GM12878 (cell line): ENCODE results near the gene WDR72. TPM values are rescaled to one million over a fixed set of nuclear protein-coding genes. Genes with fewer than 3 reads are reported as not detected.

Experiments
- ATAC-seq: fragments of 200-7000 bp; cut with Tn5 transposase; 3 replicates; pipeline ENCODE4 v1.9.1; 2020; ENCODE audit warnings: mild to moderate bottlenecking, moderate library complexity
- BruUV-seq: library from RNA; stranded (reverse); fragments of 400-500 nt; replicated peaks from 2 replicates; lab custom pipeline; 2021; lab: Mats Ljungman, UMichigan
- CTCF ChIA-PET: fragments of 300-600 bp; sonication (Branson Sonifier 250); formaldehyde crosslinking; extraction: SDS; loops from one replicate; lab custom pipeline; 2021; ENCODE audit warnings: inconsistent platforms; lab: Yijun Ruan, JAX
- POLR2A ChIA-PET: fragments of 350-600 bp; formaldehyde crosslinking; extraction: SDS; loops from one replicate; lab custom pipeline; 2021; ENCODE audit warnings: inconsistent platforms; lab: Charles Lee
- RAD21 ChIA-PET: fragments of 300-600 bp; sonication (Branson Sonifier 250); formaldehyde crosslinking; loops from one replicate; lab custom pipeline; 2023; ENCODE audit warnings: antibody characterized with exemption; ENCODE audit not compliant: unreplicated experiment; lab: Charles Lee
- SMC1A ChIA-PET: fragments of 300-600 bp; sonication (Branson Sonifier 250); formaldehyde crosslinking; loops from one replicate; lab custom pipeline; 2023; ENCODE audit not compliant: unreplicated experiment, uncharacterized antibody; lab: Charles Lee
- DNase-seq: peaks from one replicate; pipeline ENCODE4 v3.0.0-alpha.2; 2011; ENCODE audit warnings: low read depth, low spot score
- FAIRE-seq: peaks from 3 replicates; lab custom pipeline; 2011; peaks lifted over from hg19 to GRCh38; lab: Jason Lieb, UNC
- H2AFZ ChIP-seq: 2 replicates; pipeline ENCODE4 v1.6.0; 2011; ENCODE audit warnings: low read depth, low read length, control low read depth; ENCODE audit not compliant: control insufficient read depth
- H3K27ac ChIP-seq: 2 replicates; pipeline ENCODE4 v1.5.1; 2011; ENCODE audit warnings: control low read depth; ENCODE audit not compliant: control insufficient read depth, insufficient read depth
- H3K27me3 ChIP-seq, 2 experiments: replicated peaks in 1 of 2; 2 replicates each; pipeline versions ENCODE4 v1.6.0 to v1.6.1; 2011; ENCODE audit warnings: low read length in 1 of 2; ENCODE audit not compliant: control insufficient read depth in 2 of 2, insufficient read depth in 2 of 2
- H3K36me3 ChIP-seq, 2 experiments: 2 replicates each; pipeline ENCODE4 v1.5.1; 2011; ENCODE audit warnings: low read length in 1 of 2; ENCODE audit not compliant: control insufficient read depth in 2 of 2, insufficient read depth in 2 of 2
- H3K4me1 ChIP-seq: 2 replicates; pipeline ENCODE4 v1.6.1; 2011; ENCODE audit warnings: mild to moderate bottlenecking, low read length, moderate library complexity, mixed read lengths; ENCODE audit not compliant: control insufficient read depth, insufficient read depth
- H3K4me2 ChIP-seq: 2 replicates; pipeline ENCODE4 v1.6.0; 2011; ENCODE audit warnings: control low read depth; ENCODE audit not compliant: control insufficient read depth, insufficient read depth
- H3K4me3 ChIP-seq: fragments of 200-600 bp; sonication (generic); 2 replicates; pipeline ENCODE4 v1.5.1; 2016
- H3K79me2 ChIP-seq: 2 replicates; pipeline ENCODE4 v1.6.0; 2011; ENCODE audit warnings: low read length; ENCODE audit not compliant: control insufficient read depth, insufficient read depth
- H3K9ac ChIP-seq: 2 replicates; pipeline ENCODE4 v1.8.0; 2011; ENCODE audit warnings: low read length, control low read depth, mixed read lengths; ENCODE audit not compliant: control insufficient read depth, insufficient read depth
- H3K9me3 ChIP-seq: replicated peaks from 3 replicates; pipeline ENCODE4 v1.5.1; 2011; ENCODE audit warnings: mild to moderate bottlenecking, low read length; ENCODE audit not compliant: control insufficient read depth, insufficient read depth
- H4K20me1 ChIP-seq: 2 replicates; pipeline ENCODE4 v1.6.0; 2011; ENCODE audit not compliant: control insufficient read depth, insufficient read depth
- CHD2 ChIP-seq: IDR thresholded peaks from 2 replicates; pipeline ENCODE4 v1.6.1; 2011; ENCODE audit warnings: low read depth, low read length, improper control_type of control experiment, borderline replicate concordance
- FOXM1 ChIP-seq: IDR thresholded peaks from 2 replicates; pipeline ENCODE4 v1.6.1; 2012; ENCODE audit warnings: low read depth, mild to moderate bottlenecking, inconsistent platforms, low read length, moderate library complexity
- NKRF ChIP-seq: fragments of 450-650 bp; conservative IDR thresholded peaks from 2 replicates; pipeline ENCODE4 v1.6.1; 2017; ENCODE audit warnings: mild to moderate bottlenecking, moderate library complexity
- SP1 ChIP-seq: IDR thresholded peaks from one replicate; pipeline ENCODE4 v1.6.1; 2011; ENCODE audit warnings: low read depth, low read length
- SREBF1 ChIP-seq: IDR thresholded peaks from 2 replicates; pipeline ENCODE4 v1.6.1; 2012; ENCODE audit warnings: mild to moderate bottlenecking, low read length
- TCF3 ChIP-seq: IDR thresholded peaks from 2 replicates; pipeline ENCODE4 v1.6.1; 2012; ENCODE audit warnings: low read depth, mild to moderate bottlenecking, low read length, borderline replicate concordance; ENCODE audit not compliant: insufficient read depth
- WGBS: methylation state at CpG from one replicate; pipeline ENCODE4 v1.1.6; 2016; ENCODE audit warnings: low lambda C conversion rate; ENCODE audit not compliant: insufficient replicate concordance, insufficient coverage; ENCODE audit errors: missing lambda C conversion rate; 5-methylcytosine and 5-hydroxymethylcytosine counted together
- in situ Hi-C: fragments of 300-500 bp; cut with MboI; formaldehyde crosslinking; loops from 9 replicates; pipeline ENCODE4 v1.14.3; 2018; ENCODE audit warnings: mixed read lengths
- intact Hi-C: fragments of 100-400 bp; cut with micrococcal nuclease; formaldehyde crosslinking; loops from one replicate; pipeline ENCODE4 v1.14.2; 2022; ENCODE audit not compliant: unreplicated experiment
- polyA plus RNA-seq, 11 experiments: library from polyadenylated mRNA; depleted of rRNA in 4 of 11; unstranded in 6 of 11; stranded (reverse) in 5 of 11; fragments of >200 nt; fragmentation: Nextera tagmentation in 4 of 11; fragmentation: Illumina TruSeq in 1 of 11; extraction: Ambion mirVana in 4 of 11; extraction: Trizol in 1 of 11; gene quantifications; 1 replicate in 1 of 11; 2 replicates in 10 of 11; pipeline versions ENCODE4 v1.2.1 to v1.2.3, GENCODE V29; 2011 to 2016; ENCODE audit warnings: inconsistent platforms in 2 of 11, missing spikeins in 2 of 11, low read depth in 1 of 11
- total RNA-seq, 4 experiments: library from RNA; depleted of rRNA in 3 of 4; stranded (reverse); fragments of >200 nt in 3 of 4; fragmentation: Illumina TruSeq in 1 of 4; extraction: Trizol in 1 of 4; gene quantifications; 2 replicates each; pipeline versions ENCODE4 v1.2.1 to v1.2.3, GENCODE V29; 2013 to 2021

WDR72 gene
- total and polyA plus RNA-seq, 10 of the 15 experiments (the other 5 are each of a cell fraction or from before 2014, with no cell fraction given) = 0.03 TPM; not detected in 9

GRCh38 chr15:53611145-53611920 is 148.1 kb downstream of the WDR72 start (continued):
- TF ChIP-seq NKRF = no peak

- no peaks in the 10 kb centered on the region for H3K27me3 ChIP-seq
- DNase-seq (no peak), ATAC-seq (no peak), FAIRE-seq (no peak)
- in situ Hi-C loops = no loop called here
- H3K4me3 ChIP-seq = no peak overlapping the region
- no peak for TF ChIP-seq SP1
- TF ChIP-seq SREBF1 = no peak
- TF ChIP-seq CHD2 = no peak
- TF ChIP-seq TCF3 = no peak
- TF ChIP-seq FOXM1 = no peak
- ChIA-PET RAD21 (no interaction called here), CTCF (interaction anchor here (1.1 kb wide), 1 partner anchor 10 kb away, joined by 7 read pairs; no protein-coding TSS in a partner anchor), POLR2A (no interaction called here), SMC1A (no interaction called here)
- WGBS = 0% methylated on average over 2 of the region's 2 CpGs
- no peaks in the 10 kb centered on the region for H3K36me3 ChIP-seq
- H3K9me3 ChIP-seq = no peaks in the 10 kb centered on the region
- H4K20me1 ChIP-seq = no peaks in the 10 kb centered on the region
- intact Hi-C loops = no loop called here
- H3K4me1 ChIP-seq = no peaks in the 10 kb centered on the region
- H3K9ac ChIP-seq = no peak overlapping the region
- BruUV-seq = no TSS peak
- H3K79me2 ChIP-seq = no peaks in the 10 kb centered on the region
- H2AFZ ChIP-seq = no peak overlapping the region
- no peak overlapping the region for H3K4me2 ChIP-seq
- no peak overlapping the region for H3K27ac ChIP-seq
These were observed 168.4 kb downstream of the WDR72 start for GRCh38 chr15:53591041-53591440.
